HG02981 (cell line): ENCODE measurements around the gene NR1H3.
"Not testable (repeated sequence)": the region's sequence is repeated elsewhere in the genome, so short reads cannot be mapped to it uniquely, and the experiment has no call there.

Experiments used
- ATAC-seq: cut with Tn5 transposase; IDR thresholded peaks from one replicate; pipeline ENCODE4 v1.9.1; 2021; ENCODE audit warnings: mild to moderate bottlenecking, moderate library complexity; ENCODE audit not compliant: unreplicated experiment

Gene NR1H3

GRCh38 chr11:47302853-47303252 lies 45.1 kb downstream of the NR1H3 start:
- no peak for ATAC-seq

GRCh38 chr11:47305734-47306483 lies 48.1 kb downstream of the NR1H3 start:
- ATAC-seq = no peak

- ATAC-seq = no peak
Measured at GRCh38 chr11:47306484-47306844, 48.7 kb downstream of the NR1H3 start.

- ATAC-seq = no peak
Measured at GRCh38 chr11:47308050-47308823, 50.4 kb downstream of the NR1H3 start.

GRCh38 chr11:47314992-47315391 lies 57.2 kb downstream of the NR1H3 start:
- no peak for ATAC-seq

GRCh38 chr11:47316501-47316900 lies 58.7 kb downstream of the NR1H3 start:
- not testable (repeated sequence) for ATAC-seq

GRCh38 chr11:47317064-47317828 lies 59.5 kb downstream of the NR1H3 start:
- ATAC-seq = no peak

- ATAC-seq = no peak
Measured at GRCh38 chr11:47318166-47318565, 60.4 kb downstream of the NR1H3 start.
